ENCODE data around the gene BCAS3.

DNA sequence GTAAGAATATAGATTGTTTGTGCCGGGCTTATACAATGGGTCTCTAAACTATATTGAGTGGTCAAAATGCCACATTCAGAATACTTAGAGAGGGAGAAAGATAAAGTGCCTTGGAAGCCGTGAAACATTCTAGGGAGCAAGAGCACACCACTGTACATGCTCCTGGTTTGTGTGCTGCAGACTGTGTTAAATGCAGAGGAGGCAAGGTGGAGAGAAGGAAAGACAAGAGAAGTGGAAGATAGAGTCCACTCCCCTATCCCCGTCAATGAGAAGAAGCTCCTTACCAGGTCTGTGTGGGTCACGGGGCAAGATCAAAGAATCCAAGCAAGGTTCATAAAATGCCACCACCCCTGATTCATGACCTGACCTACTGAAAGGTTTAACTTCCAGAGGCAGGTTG lies 454.9 kb downstream of the BCAS3 start:
- TF ChIP-seq RAD21 (IDR thresholded peaks at IDR 0.05) (no peak), GABPA (IDR thresholded peaks at IDR 0.05 in 1 of 2, conservative IDR thresholded peaks at IDR 0.05 in 1 of 2) (no peak), SP1 (IDR thresholded peaks at IDR 0.05) (no peak), EGR1 (IDR thresholded peaks at IDR 0.05; ENCODE audit: low read depth in 2 of 2) (no peak)
- TF ChIP-seq, protein P1, sequence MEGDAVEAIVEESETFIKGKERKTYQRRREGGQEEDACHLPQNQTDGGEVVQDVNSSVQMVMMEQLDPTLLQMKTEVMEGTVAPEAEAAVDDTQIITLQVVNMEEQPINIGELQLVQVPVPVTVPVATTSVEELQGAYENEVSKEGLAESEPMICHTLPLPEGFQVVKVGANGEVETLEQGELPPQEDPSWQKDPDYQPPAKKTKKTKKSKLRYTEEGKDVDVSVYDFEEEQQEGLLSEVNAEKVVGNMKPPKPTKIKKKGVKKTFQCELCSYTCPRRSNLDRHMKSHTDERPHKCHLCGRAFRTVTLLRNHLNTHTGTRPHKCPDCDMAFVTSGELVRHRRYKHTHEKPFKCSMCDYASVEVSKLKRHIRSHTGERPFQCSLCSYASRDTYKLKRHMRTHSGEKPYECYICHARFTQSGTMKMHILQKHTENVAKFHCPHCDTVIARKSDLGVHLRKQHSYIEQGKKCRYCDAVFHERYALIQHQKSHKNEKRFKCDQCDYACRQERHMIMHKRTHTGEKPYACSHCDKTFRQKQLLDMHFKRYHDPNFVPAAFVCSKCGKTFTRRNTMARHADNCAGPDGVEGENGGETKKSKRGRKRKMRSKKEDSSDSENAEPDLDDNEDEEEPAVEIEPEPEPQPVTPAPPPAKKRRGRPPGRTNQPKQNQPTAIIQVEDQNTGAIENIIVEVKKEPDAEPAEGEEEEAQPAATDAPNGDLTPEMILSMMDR (IDR thresholded peaks at IDR 0.05; ENCODE audit: low read depth, low read length, missing input control) = no peak
- TF ChIP-seq, protein P2, sequence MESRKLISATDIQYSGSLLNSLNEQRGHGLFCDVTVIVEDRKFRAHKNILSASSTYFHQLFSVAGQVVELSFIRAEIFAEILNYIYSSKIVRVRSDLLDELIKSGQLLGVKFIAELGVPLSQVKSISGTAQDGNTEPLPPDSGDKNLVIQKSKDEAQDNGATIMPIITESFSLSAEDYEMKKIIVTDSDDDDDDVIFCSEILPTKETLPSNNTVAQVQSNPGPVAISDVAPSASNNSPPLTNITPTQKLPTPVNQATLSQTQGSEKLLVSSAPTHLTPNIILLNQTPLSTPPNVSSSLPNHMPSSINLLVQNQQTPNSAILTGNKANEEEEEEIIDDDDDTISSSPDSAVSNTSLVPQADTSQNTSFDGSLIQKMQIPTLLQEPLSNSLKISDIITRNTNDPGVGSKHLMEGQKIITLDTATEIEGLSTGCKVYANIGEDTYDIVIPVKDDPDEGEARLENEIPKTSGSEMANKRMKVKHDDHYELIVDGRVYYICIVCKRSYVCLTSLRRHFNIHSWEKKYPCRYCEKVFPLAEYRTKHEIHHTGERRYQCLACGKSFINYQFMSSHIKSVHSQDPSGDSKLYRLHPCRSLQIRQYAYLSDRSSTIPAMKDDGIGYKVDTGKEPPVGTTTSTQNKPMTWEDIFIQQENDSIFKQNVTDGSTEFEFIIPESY (IDR thresholded peaks at IDR 0.05) = no peak
- TF ChIP-seq, protein P3, sequence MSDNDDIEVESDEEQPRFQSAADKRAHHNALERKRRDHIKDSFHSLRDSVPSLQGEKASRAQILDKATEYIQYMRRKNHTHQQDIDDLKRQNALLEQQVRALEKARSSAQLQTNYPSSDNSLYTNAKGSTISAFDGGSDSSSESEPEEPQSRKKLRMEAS (IDR thresholded peaks at IDR 0.05) = no peak
